GM10847 (cell line): ENCODE data around the gene LMO1.

Experiments used
- POLR2A ChIP-seq: IDR thresholded peaks from 2 replicates; pipeline ENCODE4 v1.6.1; 2011; ENCODE audit not compliant: insufficient read length; ENCODE audit errors: extremely low read depth

The LMO1 gene

GRCh38 chr11:8202516-8203413 lies 60.9 kb downstream of the LMO1 start:
- no peak for TF ChIP-seq POLR2A

GRCh38 chr11:8201644-8202365 lies 61.9 kb downstream of the LMO1 start:
- no peak for TF ChIP-seq POLR2A

GRCh38 chr11:8199676-8200075 lies 64.0 kb downstream of the LMO1 start:
- TF ChIP-seq POLR2A = no peak

- no peak for TF ChIP-seq POLR2A
Observed at GRCh38 chr11:8196749-8197148, 66.9 kb downstream of the LMO1 start.

GRCh38 chr11:8194956-8195355 lies 68.7 kb downstream of the LMO1 start:
- TF ChIP-seq POLR2A = no peak

GRCh38 chr11:8192896-8193209 lies 70.8 kb downstream of the LMO1 start:
- no peak for TF ChIP-seq POLR2A

- TF ChIP-seq POLR2A = no peak
Observed at GRCh38 chr11:8192016-8192895, 71.4 kb downstream of the LMO1 start.

GRCh38 chr11:8190431-8190830 lies 73.2 kb downstream of the LMO1 start:
- TF ChIP-seq POLR2A = no peak

- no peak for TF ChIP-seq POLR2A
Observed at GRCh38 chr11:8186429-8186828, 77.2 kb downstream of the LMO1 start.

GRCh38 chr11:8183111-8183510 lies 80.6 kb downstream of the LMO1 start:
- no peak for TF ChIP-seq POLR2A

- no peak for TF ChIP-seq POLR2A
Observed at GRCh38 chr11:8180469-8180868, 83.2 kb downstream of the LMO1 start.

GRCh38 chr11:8178297-8178696 lies 85.4 kb downstream of the LMO1 start:
- no peak for TF ChIP-seq POLR2A

- no peak for TF ChIP-seq POLR2A
Observed at GRCh38 chr11:8177136-8177535, 86.5 kb downstream of the LMO1 start.
